Endodermal cell (in vitro differentiated cells): ENCODE measurements around the gene BOLA3. TPM values are rescaled to one million over a fixed set of nuclear protein-coding genes. Genes with fewer than 3 reads are reported as not detected.

Experiments used
- DNase-seq: peaks from one replicate; pipeline ENCODE4 v3.0.0-alpha.2; 2017
- H3K27ac ChIP-seq: 2 replicates; pipeline ENCODE4 v1.5.1; 2013; ENCODE audit warnings: mild to moderate bottlenecking, low read depth, low read length, moderate library complexity
- H3K27me3 ChIP-seq: 2 replicates; pipeline ENCODE4 v1.6.1; 2013; ENCODE audit warnings: mild to moderate bottlenecking, low read length, moderate library complexity; ENCODE audit not compliant: insufficient read depth, control insufficient read depth, poor library complexity, severe bottlenecking
- H3K36me3 ChIP-seq: 2 replicates; pipeline ENCODE4 v1.7.0; 2013; ENCODE audit warnings: mild to moderate bottlenecking, low read length, moderate library complexity; ENCODE audit not compliant: control insufficient read depth, insufficient read depth
- H3K4me1 ChIP-seq: one replicate; pipeline ENCODE4 v1.7.0; 2013; ENCODE audit warnings: low read length; ENCODE audit not compliant: control insufficient read depth, insufficient read depth
- H3K4me3 ChIP-seq: 2 replicates; pipeline ENCODE4 v1.5.1; 2013; ENCODE audit warnings: mild to moderate bottlenecking, low read length, moderate library complexity
- H3K9ac ChIP-seq: 2 replicates; pipeline ENCODE4 v1.6.1; 2013; ENCODE audit warnings: mild to moderate bottlenecking, low read length, moderate library complexity; ENCODE audit not compliant: poor library complexity, severe bottlenecking; ENCODE audit errors: extremely low read depth
- H3K9me3 ChIP-seq: 2 replicates; pipeline ENCODE4 v1.6.1; 2013; ENCODE audit warnings: mild to moderate bottlenecking, low read length, moderate library complexity; ENCODE audit not compliant: control insufficient read depth
- H3K27ac Mint-ChIP-seq: 2 replicates; pipeline ENCODE4 v1.8.0; 2020; ENCODE audit warnings: mixed read lengths
- H3K27me3 Mint-ChIP-seq: 2 replicates; pipeline ENCODE4 v1.8.0; 2021; ENCODE audit warnings: mild to moderate bottlenecking, mixed read lengths; ENCODE audit not compliant: insufficient read depth
- H3K36me3 Mint-ChIP-seq: 2 replicates; pipeline ENCODE4 v1.8.0; 2020; ENCODE audit warnings: low read depth, mixed read lengths
- H3K4me1 Mint-ChIP-seq: 2 replicates; pipeline ENCODE4 v1.8.0; 2020; ENCODE audit warnings: mixed read lengths
- H3K4me3 Mint-ChIP-seq: 2 replicates; pipeline ENCODE4 v1.8.0; 2020; ENCODE audit warnings: mild to moderate bottlenecking, moderate library complexity, mixed read lengths
- H3K9me3 Mint-ChIP-seq: 2 replicates; pipeline ENCODE4 v1.8.0; 2020; ENCODE audit warnings: mild to moderate bottlenecking, mixed read lengths
- WGBS, 2 experiments: methylation state at CpG; one replicate each; pipeline versions ENCODE4 v1.1.5 to v1.1.7; 2013; ENCODE audit warnings: missing lambda C conversion rate in 2 of 2, mixed read lengths in 1 of 2; ENCODE audit not compliant: insufficient coverage in 1 of 2, insufficient read length in 1 of 2; 5-methylcytosine and 5-hydroxymethylcytosine counted together
- long read RNA-seq, 4 experiments: library from polyadenylated mRNA in 2 of 4; library from RNA in 1 of 4; library from capped mRNA in 1 of 4; stranded (forward) in 3 of 4; unstranded in 1 of 4; transcript quantifications; one replicate each; pipeline ENCODE4 v2.0.0, GENCODE V29; 2020 to 2021; ENCODE audit warnings: inconsistent platforms in 1 of 4
- polyA plus RNA-seq, 2 experiments: library from polyadenylated mRNA; stranded (reverse); fragments of 50-300 nt; gene quantifications; one replicate each; pipeline ENCODE4 v1.2.3, GENCODE V29; 2013
- total RNA-seq, 2 donors: library from RNA; stranded (reverse); fragmentation: NEBNext Ultra II Directional in 1 of 2; extraction: Animal tissue kit (Norgen Biotek cat#: 25700) in 1 of 2; gene quantifications; 2 replicates in 1 of 2; 3 replicates in 1 of 2; pipeline ENCODE4 v1.2.1, GENCODE V29; 2021
- TF ChIP-seq, protein P1 (sequence below): fragments of 200-600 bp; sonication (generic); conservative IDR thresholded peaks from 2 replicates; pipeline ENCODE4 v1.5.0; 2021; ENCODE audit warnings: antibody characterized with exemption, mild to moderate bottlenecking

BOLA3 gene, protein sequence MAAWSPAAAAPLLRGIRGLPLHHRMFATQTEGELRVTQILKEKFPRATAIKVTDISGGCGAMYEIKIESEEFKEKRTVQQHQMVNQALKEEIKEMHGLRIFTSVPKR
- total RNA-seq, result 10 to 100 TPM; 42.5 to 43.2 TPM
- 60.6 TPM for polyA plus RNA-seq (2013, experiment 1 of 2)
- 62.9 TPM for polyA plus RNA-seq (2013, experiment 2 of 2)
- long read RNA-seq, experiment 1, transcript BOLA3-201 (3 exons, 444 nt), result minor isoform, 5 of 27 reads
- long read RNA-seq, experiment 1, transcript BOLA3-202 (4 exons, 639 nt), result major isoform, 19 of 27 reads
- long read RNA-seq, experiment 1, partial matches to known transcripts, result 1 of 27 reads
- long read RNA-seq, experiment 1, other reads (novel, unspliced or antisense), result 1 of 27 reads
- long read RNA-seq, experiment 2, transcript BOLA3-202 (4 exons, 639 nt), result major isoform, 31 of 55 reads
- long read RNA-seq, experiment 2, transcript BOLA3-201 (3 exons, 444 nt), result minor isoform, 22 of 55 reads
- long read RNA-seq, experiment 2, partial matches to known transcripts, result 0 of 55 reads
- long read RNA-seq, experiment 2, other reads (novel, unspliced or antisense), result 0 of 55 reads
- long read RNA-seq, experiment 3, partial matches to known transcripts, result 0 of 6 reads
- long read RNA-seq, experiment 3, other reads (novel, unspliced or antisense), result 1 of 6 reads
- long read RNA-seq, experiment 4, partial matches to known transcripts, result 0 of 4 reads
- long read RNA-seq, experiment 4, other reads (novel, unspliced or antisense), result 0 of 4 reads

DNA sequence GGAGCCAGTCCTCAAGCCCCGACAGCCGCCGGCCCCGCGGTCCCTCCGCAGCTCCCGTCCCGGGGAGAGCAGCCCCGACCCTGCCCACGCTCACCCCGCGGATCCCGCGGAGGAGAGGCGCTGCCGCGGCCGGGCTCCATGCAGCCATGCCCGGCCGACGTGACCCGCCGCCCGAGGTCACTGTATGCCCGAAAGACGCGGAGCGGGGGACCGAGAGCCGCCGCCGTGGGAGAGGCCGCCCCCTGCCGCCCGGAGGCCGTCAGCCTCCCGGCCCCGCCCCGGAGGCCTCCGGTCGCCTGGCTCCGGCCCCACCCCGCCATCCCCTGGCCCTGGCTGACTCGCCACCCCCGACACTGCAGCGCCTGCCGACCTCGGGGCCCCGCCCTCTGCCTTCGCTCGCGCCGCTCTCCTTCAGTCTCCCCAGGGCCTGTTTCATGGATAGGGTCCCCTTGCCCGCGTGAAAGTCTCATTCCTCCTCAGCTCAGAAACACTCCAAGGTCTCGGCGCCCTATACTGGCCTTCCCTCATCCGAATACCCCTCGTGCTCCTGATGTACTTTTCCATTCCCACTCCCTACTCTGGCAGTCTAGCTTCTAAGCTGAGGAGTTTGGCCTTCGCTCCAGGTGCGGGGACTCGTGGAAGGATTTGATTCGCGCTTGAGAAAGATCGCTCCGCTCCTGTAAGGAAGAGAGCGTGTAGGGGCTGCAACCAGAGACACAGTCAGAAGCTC lies at the start of gene BOLA3:
Gene BOLA3, minus strand, starts transcription at position 186 of the 730 bp plus-strand sequence. Its CDS starts 38 bp downstream, at position 148.
- WGBS, 2 experiments, result 1 to 2% methylated on average over 29 to 67 of the region's 67 CpGs
- TF ChIP-seq, protein P1, sequence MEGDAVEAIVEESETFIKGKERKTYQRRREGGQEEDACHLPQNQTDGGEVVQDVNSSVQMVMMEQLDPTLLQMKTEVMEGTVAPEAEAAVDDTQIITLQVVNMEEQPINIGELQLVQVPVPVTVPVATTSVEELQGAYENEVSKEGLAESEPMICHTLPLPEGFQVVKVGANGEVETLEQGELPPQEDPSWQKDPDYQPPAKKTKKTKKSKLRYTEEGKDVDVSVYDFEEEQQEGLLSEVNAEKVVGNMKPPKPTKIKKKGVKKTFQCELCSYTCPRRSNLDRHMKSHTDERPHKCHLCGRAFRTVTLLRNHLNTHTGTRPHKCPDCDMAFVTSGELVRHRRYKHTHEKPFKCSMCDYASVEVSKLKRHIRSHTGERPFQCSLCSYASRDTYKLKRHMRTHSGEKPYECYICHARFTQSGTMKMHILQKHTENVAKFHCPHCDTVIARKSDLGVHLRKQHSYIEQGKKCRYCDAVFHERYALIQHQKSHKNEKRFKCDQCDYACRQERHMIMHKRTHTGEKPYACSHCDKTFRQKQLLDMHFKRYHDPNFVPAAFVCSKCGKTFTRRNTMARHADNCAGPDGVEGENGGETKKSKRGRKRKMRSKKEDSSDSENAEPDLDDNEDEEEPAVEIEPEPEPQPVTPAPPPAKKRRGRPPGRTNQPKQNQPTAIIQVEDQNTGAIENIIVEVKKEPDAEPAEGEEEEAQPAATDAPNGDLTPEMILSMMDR, result peak; percentile 83
- H3K36me3 Mint-ChIP-seq, result peaks cover 12% of the 10 kb centered on the region
- H3K27me3 Mint-ChIP-seq, result no peaks in the 10 kb centered on the region
- H3K27ac Mint-ChIP-seq, result no peak within 1 kb of the TSS
- H3K4me3 Mint-ChIP-seq, result no peak within 1 kb of the TSS
- no peaks in the 10 kb centered on the region for H3K9me3 Mint-ChIP-seq
- Histone ChIP-seq H3K9ac (peak within 1 kb of the TSS; percentile 69), H3K36me3 (peaks cover 22% of the 10 kb centered on the region), H3K4me1 (peaks cover 3% of the 10 kb centered on the region), H3K9me3 (no peaks in the 10 kb centered on the region), H3K4me3 (peak within 1 kb of the TSS; percentile 78), H3K27me3 (no peaks in the 10 kb centered on the region), H3K27ac (no peak within 1 kb of the TSS)
- H3K4me1 Mint-ChIP-seq, result no peaks in the 10 kb centered on the region
- DNase-seq, result peak; percentile 95

DNA sequence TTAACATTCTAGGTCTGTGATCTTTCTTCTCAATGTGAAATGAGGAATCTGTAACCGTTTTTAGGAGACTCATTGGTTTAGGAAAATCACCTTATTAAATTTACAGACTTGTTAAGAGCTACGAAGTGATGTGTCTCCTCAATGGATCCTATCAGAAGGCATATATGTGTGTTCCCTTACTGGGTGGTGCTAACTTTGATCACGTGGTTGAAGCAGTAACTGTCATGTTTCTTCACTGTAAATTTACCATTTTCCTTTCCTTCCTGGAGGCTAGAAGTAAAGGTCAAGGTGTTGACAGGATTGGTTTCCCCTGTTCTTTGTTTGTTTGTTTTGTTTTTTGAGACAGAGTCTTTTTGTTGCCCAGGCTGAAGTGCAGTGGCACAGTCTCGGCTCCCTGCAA lies 49.3 kb upstream of the BOLA3 start:
- Mint-ChIP-seq H3K4me1 (peaks cover 22% of the 10 kb centered on the region), H3K27me3 (peaks cover 11% of the 10 kb centered on the region), H3K36me3 (no peaks in the 10 kb centered on the region), H3K9me3 (no peaks in the 10 kb centered on the region), H3K4me3 (no peak overlapping the region), H3K27ac (no peak overlapping the region)
- TF ChIP-seq, protein P1, result no peak
- H3K27me3 ChIP-seq, result no peaks in the 10 kb centered on the region
- 91 to 100% methylated on average over 2 to 4 of the region's 4 CpGs for WGBS, 2 experiments
- no peak overlapping the region for H3K9ac ChIP-seq
- DNase-seq, result no peak
- no peak overlapping the region for H3K27ac ChIP-seq
- no peaks in the 10 kb centered on the region for H3K9me3 ChIP-seq
- no peak overlapping the region for H3K4me3 ChIP-seq
- peaks cover 8% of the 10 kb centered on the region for H3K36me3 ChIP-seq
- H3K4me1 ChIP-seq, result peaks cover 3% of the 10 kb centered on the region

DNA sequence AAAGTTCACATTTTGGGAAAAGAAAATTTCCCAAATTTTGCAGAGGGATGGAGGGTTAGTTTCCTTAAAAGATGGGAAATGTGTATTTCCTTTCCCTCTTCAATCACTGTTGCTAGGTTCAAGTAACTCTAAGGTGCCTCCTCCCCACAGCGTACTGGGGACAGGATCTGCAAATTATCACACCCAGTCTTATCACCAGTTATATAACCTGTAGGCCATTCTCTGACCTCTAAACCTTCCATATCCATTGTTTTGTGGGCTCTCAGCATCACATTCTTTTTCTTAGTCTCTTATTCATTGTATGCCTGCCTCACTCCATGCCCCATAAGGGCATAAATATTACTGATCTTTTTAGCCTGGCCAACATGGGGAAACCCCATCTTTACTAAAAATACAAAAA lies 47.1 kb upstream of the BOLA3 start:
- no peaks in the 10 kb centered on the region for H3K27me3 ChIP-seq
- H3K9me3 Mint-ChIP-seq, result no peaks in the 10 kb centered on the region
- WGBS, 2 experiments, result 86 to 89% methylated on average over 1 of the region's 1 CpG
- H3K4me1 ChIP-seq, result peaks cover 3% of the 10 kb centered on the region
- H3K36me3 ChIP-seq, result no peaks in the 10 kb centered on the region
- no peaks in the 10 kb centered on the region for H3K9me3 ChIP-seq
- no peaks in the 10 kb centered on the region for H3K36me3 Mint-ChIP-seq
- H3K27ac ChIP-seq, result no peak overlapping the region
- H3K4me1 Mint-ChIP-seq, result peaks cover 11% of the 10 kb centered on the region
- no peak overlapping the region for H3K4me3 ChIP-seq
- H3K27ac Mint-ChIP-seq, result no peak overlapping the region
- no peak overlapping the region for H3K4me3 Mint-ChIP-seq
- H3K27me3 Mint-ChIP-seq, result peaks cover 11% of the 10 kb centered on the region
- H3K9ac ChIP-seq, result no peak overlapping the region
- DNase-seq, result peak; percentile 31
- TF ChIP-seq, protein P1, result no peak
